K562 (cell line): Measurements from ENCODE around the gene ERICH6. TPM values are rescaled to one million over a fixed set of nuclear protein-coding genes. Genes with fewer than 3 reads are reported as not detected.

Source experiments
- BACH1 ChIP-seq: fragments of 200-800 bp; sonication (Bioruptor generic); IDR thresholded peaks from 2 replicates; pipeline ENCODE4 v1.6.1; 2016; ENCODE audit warnings: missing genetic modification characterization, missing compliant biosample characterization
- FOXJ3 ChIP-seq: sonication (generic); formaldehyde crosslinking; IDR thresholded peaks from 2 replicates; pipeline ENCODE4 v1.4.0; 2020; ENCODE audit warnings: mild to moderate bottlenecking, missing genetic modification reagents
- GATAD2B ChIP-seq: fragments of 450-650 bp; IDR thresholded peaks from 2 replicates; pipeline ENCODE4 v1.6.1; 2017; ENCODE audit warnings: mild to moderate bottlenecking, borderline replicate concordance
- HOXB6 ChIP-seq: fragments of 250-450 bp; sonication (Bioruptor Pico); IDR thresholded peaks from 2 replicates; pipeline ENCODE4 v1.5.1; 2022; ENCODE audit warnings: mild to moderate bottlenecking, borderline replicate concordance
- IRF2 ChIP-seq: sonication (generic); formaldehyde crosslinking; IDR thresholded peaks from 2 replicates; pipeline ENCODE4 v1.8.1; 2022; ENCODE audit warnings: mild to moderate bottlenecking, missing genetic modification reagents
- MCM3 ChIP-seq: fragments of 450-650 bp; IDR thresholded peaks from 2 replicates; pipeline ENCODE4 v1.6.1; 2016
- POLR3G ChIP-seq: IDR thresholded peaks from 2 replicates; pipeline ENCODE4 v1.6.1; 2011; ENCODE audit not compliant: insufficient read length, insufficient replicate concordance; ENCODE audit errors: extremely low read depth
- RAD51 ChIP-seq: fragments of 450-650 bp; IDR thresholded peaks from 2 replicates; pipeline ENCODE4 v1.7.1; 2016; ENCODE audit warnings: low read depth, mild to moderate bottlenecking, borderline replicate concordance
- SRSF1 ChIP-seq: fragments of 200-400 bp; formaldehyde crosslinking; IDR thresholded peaks from 2 replicates; pipeline ENCODE4 v1.6.1; 2017; ENCODE audit warnings: mild to moderate bottlenecking, low read depth, low read length, moderate library complexity
- TRIM24 ChIP-seq, 2 experiments: fragments of 450-650 bp; IDR thresholded peaks; 2 replicates each; pipeline ENCODE4 v1.6.1; 2016
- ZNF121 ChIP-seq: sonication (generic); formaldehyde crosslinking; conservative IDR thresholded peaks from 2 replicates; pipeline ENCODE4 v1.8.0; 2022; ENCODE audit warnings: missing genetic modification reagents
- ZNF263 ChIP-seq: sonication (generic); formaldehyde crosslinking; IDR thresholded peaks from 2 replicates; pipeline ENCODE4 v1.8.0; 2022; ENCODE audit warnings: mild to moderate bottlenecking, missing genetic modification reagents, borderline replicate concordance
- ZNF41 ChIP-seq: fragments of 250-450 bp; sonication (Bioruptor Pico); conservative IDR thresholded peaks from 2 replicates; pipeline ENCODE4 v1.4.0; 2020; ENCODE audit warnings: mild to moderate bottlenecking
- polyA plus RNA-seq, 8 experiments: library from polyadenylated mRNA; depleted of rRNA in 4 of 8; stranded (reverse) in 5 of 8; unstranded in 3 of 8; fragments of >200 nt; fragmentation: Nextera tagmentation in 2 of 8; fragmentation: Illumina TruSeq in 1 of 8; extraction: Ambion mirVana in 2 of 8; extraction: Trizol in 1 of 8; gene quantifications; 2 replicates each; pipeline versions ENCODE4 v1.2.1 to v1.2.3, GENCODE V29; 2011 to 2014; ENCODE audit warnings: inconsistent platforms in 1 of 8, missing spikeins in 1 of 8
- total RNA-seq, 7 experiments: library from RNA; depleted of rRNA in 6 of 7; stranded (reverse); fragments of >200 nt in 6 of 7; fragmentation: Illumina TruSeq in 2 of 7; extraction: Trizol in 2 of 7; gene quantifications; 2 replicates each; pipeline versions ENCODE4 v1.2.1 to v1.2.3, GENCODE V29; 2011 to 2021; ENCODE audit warnings: low replicate concordance in 1 of 7
- TF ChIP-seq, protein P1 (sequence below): sonication (generic); formaldehyde crosslinking; IDR thresholded peaks from 2 replicates; pipeline ENCODE4 v1.8.1; 2022; ENCODE audit warnings: missing genetic modification reagents
- TF ChIP-seq, protein P2 (sequence below): fragments of 450-650 bp; IDR thresholded peaks from 2 replicates; pipeline ENCODE4 v1.6.1; 2016; ENCODE audit warnings: mild to moderate bottlenecking
- TF ChIP-seq, protein P3 (sequence below): sonication (generic); formaldehyde crosslinking; IDR thresholded peaks from 2 replicates; pipeline ENCODE4 v1.8.1; 2023; ENCODE audit warnings: mild to moderate bottlenecking, missing genetic modification reagents, moderate library complexity
- TF ChIP-seq, protein P4 (sequence below): fragments of 450-650 bp; IDR thresholded peaks from 2 replicates; pipeline ENCODE4 v1.6.1; 2016; ENCODE audit warnings: antibody characterized with exemption
- TF ChIP-seq, protein P5 (sequence below): fragments of 250-450 bp; sonication (Bioruptor Pico); IDR thresholded peaks from 2 replicates; pipeline ENCODE4 v1.5.1; 2021; ENCODE audit warnings: mild to moderate bottlenecking

The ERICH6 gene
- total and polyA plus RNA-seq, 9 of the 15 experiments (the other 6 are each of a cell fraction or from before 2014, with no cell fraction given): not detected

DNA sequence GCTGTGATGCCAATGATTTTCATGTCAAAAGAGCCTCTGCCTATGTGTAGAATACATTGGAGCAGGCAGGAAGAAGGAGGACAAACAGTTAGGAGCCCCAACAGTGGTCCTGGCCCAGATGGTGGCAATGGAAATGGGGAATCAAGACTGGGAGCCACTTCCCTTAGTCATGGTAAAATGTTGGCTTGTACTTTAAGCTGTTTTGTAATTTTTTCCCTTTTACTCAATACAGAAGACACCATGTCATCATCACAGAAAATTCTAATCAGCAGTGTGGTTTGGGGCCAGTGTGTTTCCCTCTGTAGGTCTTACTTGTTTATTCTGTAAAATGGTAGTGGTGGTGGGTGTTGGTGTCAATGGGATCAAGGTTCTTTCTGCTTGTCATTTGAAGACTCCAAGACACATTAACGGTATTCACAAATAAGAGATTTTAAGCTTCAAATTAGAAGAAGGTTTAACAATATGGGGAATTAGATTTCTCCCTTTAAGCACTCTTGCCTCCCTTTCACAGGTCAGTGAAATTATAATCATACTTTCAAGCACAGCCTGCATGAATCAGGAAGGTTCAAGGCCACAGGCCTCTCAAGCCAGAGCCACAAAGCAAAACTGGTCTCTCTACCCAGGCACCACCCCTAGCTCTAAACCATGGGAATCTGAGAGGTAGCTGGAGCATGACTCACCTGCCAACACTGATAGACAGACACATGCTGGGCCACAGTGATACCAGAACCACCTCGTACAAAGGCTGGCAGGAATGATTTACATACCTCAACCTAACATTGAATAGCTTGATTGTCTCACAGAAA, 34.4 kb upstream of the ERICH6 start (continued):
- TF ChIP-seq HOXB6 (CRISPR knock-in tag) (no peak), RAD51 (no peak), FOXJ3 (no peak), ZNF263 (CRISPR knock-in tag) (no peak), IRF2 (no peak), ZNF121 (CRISPR knock-in tag) (no peak), MCM3 (no peak), BACH1 (tag) (no peak), POLR3G (no peak), ZNF41 (CRISPR knock-in tag) (no peak), GATAD2B (no peak), TRIM24 (IDR thresholded peaks at IDR 0.05) (peak in 1 of 2 experiments; percentile 60; a peak in 1 of 4 replicates), SRSF1 (no peak)
- TF ChIP-seq, protein P1, sequence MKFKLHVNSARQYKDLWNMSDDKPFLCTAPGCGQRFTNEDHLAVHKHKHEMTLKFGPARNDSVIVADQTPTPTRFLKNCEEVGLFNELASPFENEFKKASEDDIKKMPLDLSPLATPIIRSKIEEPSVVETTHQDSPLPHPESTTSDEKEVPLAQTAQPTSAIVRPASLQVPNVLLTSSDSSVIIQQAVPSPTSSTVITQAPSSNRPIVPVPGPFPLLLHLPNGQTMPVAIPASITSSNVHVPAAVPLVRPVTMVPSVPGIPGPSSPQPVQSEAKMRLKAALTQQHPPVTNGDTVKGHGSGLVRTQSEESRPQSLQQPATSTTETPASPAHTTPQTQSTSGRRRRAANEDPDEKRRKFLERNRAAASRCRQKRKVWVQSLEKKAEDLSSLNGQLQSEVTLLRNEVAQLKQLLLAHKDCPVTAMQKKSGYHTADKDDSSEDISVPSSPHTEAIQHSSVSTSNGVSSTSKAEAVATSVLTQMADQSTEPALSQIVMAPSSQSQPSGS: no peak
- TF ChIP-seq, protein P2, sequence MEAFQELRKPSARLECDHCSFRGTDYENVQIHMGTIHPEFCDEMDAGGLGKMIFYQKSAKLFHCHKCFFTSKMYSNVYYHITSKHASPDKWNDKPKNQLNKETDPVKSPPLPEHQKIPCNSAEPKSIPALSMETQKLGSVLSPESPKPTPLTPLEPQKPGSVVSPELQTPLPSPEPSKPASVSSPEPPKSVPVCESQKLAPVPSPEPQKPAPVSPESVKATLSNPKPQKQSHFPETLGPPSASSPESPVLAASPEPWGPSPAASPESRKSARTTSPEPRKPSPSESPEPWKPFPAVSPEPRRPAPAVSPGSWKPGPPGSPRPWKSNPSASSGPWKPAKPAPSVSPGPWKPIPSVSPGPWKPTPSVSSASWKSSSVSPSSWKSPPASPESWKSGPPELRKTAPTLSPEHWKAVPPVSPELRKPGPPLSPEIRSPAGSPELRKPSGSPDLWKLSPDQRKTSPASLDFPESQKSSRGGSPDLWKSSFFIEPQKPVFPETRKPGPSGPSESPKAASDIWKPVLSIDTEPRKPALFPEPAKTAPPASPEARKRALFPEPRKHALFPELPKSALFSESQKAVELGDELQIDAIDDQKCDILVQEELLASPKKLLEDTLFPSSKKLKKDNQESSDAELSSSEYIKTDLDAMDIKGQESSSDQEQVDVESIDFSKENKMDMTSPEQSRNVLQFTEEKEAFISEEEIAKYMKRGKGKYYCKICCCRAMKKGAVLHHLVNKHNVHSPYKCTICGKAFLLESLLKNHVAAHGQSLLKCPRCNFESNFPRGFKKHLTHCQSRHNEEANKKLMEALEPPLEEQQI: no peak
- TF ChIP-seq, protein P3, sequence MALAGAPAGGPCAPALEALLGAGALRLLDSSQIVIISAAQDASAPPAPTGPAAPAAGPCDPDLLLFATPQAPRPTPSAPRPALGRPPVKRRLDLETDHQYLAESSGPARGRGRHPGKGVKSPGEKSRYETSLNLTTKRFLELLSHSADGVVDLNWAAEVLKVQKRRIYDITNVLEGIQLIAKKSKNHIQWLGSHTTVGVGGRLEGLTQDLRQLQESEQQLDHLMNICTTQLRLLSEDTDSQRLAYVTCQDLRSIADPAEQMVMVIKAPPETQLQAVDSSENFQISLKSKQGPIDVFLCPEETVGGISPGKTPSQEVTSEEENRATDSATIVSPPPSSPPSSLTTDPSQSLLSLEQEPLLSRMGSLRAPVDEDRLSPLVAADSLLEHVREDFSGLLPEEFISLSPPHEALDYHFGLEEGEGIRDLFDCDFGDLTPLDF: no peak
- TF ChIP-seq, protein P4, sequence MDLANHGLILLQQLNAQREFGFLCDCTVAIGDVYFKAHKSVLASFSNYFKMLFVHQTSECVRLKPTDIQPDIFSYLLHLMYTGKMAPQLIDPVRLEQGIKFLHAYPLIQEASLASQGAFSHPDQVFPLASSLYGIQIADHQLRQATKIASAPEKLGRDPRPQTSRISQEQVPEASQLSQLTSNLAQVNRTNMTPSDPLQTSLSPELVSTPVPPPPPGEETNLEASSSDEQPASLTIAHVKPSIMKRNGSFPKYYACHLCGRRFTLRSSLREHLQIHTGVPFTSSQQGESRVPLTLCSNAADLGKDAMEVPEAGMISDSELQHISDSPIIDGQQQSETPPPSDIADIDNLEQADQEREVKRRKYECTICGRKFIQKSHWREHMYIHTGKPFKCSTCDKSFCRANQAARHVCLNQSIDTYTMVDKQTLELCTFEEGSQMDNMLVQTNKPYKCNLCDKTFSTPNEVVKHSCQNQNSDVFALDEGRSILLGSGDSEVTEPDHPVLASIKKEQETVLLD: no peak
- TF ChIP-seq, protein P5, sequence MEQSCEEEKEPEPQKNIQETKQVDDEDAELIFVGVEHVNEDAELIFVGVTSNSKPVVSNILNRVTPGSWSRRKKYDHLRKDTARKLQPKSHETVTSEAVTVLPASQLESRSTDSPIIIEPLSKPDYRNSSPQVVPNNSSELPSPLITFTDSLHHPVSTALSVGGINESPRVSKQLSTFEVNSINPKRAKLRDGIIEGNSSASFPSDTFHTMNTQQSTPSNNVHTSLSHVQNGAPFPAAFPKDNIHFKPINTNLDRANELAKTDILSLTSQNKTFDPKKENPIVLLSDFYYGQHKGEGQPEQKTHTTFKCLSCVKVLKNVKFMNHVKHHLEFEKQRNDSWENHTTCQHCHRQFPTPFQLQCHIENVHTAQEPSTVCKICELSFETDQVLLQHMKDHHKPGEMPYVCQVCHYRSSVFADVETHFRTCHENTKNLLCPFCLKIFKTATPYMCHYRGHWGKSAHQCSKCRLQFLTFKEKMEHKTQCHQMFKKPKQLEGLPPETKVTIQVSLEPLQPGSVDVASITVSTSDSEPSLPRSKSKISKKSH (CRISPR knock-in tag): no peak
